ENCODE data around the gene NME2.

DNA sequence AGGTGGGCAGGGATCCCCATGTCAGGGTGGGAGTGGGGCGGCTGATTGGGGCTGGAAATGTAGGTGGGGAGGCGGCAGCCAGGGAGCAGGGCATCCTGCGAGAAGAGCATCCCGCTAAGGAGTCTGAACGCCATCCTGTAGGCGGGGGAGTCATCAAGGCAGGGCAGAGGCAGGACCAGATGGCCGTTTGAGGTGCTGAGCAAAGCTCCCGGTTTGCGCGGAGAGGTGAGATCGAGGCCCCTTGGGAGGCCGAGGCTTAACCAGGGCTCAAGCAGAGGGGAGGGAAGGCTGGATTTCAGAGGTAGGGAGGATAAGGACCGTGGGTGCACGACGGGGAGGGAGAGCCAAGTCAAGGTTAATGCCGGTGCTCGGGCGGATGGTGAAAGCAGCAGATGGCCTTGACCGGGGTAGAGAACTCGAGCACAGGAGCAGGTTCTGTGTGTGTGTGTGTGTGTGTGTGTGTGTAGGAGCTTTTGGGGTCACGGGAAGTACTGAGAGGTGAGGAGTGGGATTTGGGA lies 472 bp upstream of the NME2 start:
- no peak for TF ChIP-seq GATA2 (IDR thresholded peaks at IDR 0.05; ENCODE audit: low read depth, low read length)
- no peak for TF ChIP-seq GATA3 (IDR thresholded peaks at IDR 0.05; ENCODE audit: low read depth, low read length)

All from SH-SY5Y (cell line).